Endothelial cell of umbilical vein (primary cell): ENCODE results near the gene ADM5. TPM values are rescaled to one million over a fixed set of nuclear protein-coding genes. Genes with fewer than 3 reads are reported as not detected.
A peak's percentile ranks its signal among the peaks of the same experiment; 100 is the strongest.

ENCODE experiments used
- BruUV-seq: library from RNA; stranded (reverse); fragments of 400-500 nt; replicated peaks from 2 replicates; lab custom pipeline; 2021; lab: Mats Ljungman, UMichigan
- CTCF ChIA-PET: fragments of 300-600, 350-600 bp; sonication (Branson Sonifier 250); formaldehyde crosslinking; loops from one replicate; lab custom pipeline; 2021; ENCODE audit warnings: antibody characterized with exemption, inconsistent platforms; lab: Charles Lee
- POLR2A ChIA-PET: fragments of 300-600, 350-600 bp; sonication (Branson Sonifier 250); formaldehyde crosslinking; loops from one replicate; lab custom pipeline; 2021; ENCODE audit warnings: antibody characterized with exemption, inconsistent platforms; lab: Charles Lee
- DNase-seq: peaks from one replicate; pipeline ENCODE4 v3.0.0-alpha.2; 2011; ENCODE audit warnings: low read depth, low spot score
- FAIRE-seq: peaks from 2 replicates; lab custom pipeline; 2011; peaks lifted over from hg19 to GRCh38; lab: Jason Lieb, UNC
- H2AFZ ChIP-seq: 2 replicates; pipeline ENCODE4 v1.6.0; 2012; ENCODE audit warnings: low read depth, low read length, control low read depth, inconsistent platforms
- H3K27ac ChIP-seq: 2 replicates; pipeline ENCODE4 v1.5.1; 2011; ENCODE audit warnings: low read depth, mild to moderate bottlenecking, control low read depth, low read length, moderate library complexity; ENCODE audit not compliant: insufficient read depth
- H3K27me3 ChIP-seq, 2 experiments: 2 replicates each; pipeline versions ENCODE4 v1.6.0 to v1.6.1; 2011; ENCODE audit warnings: low read length in 2 of 2, mixed read lengths in 1 of 2; ENCODE audit not compliant: control insufficient read depth in 2 of 2, insufficient read depth in 2 of 2
- H3K36me3 ChIP-seq, 2 experiments: 2 replicates in 1 of 2; 3 replicates in 1 of 2; pipeline ENCODE4 v1.5.1; 2011; ENCODE audit warnings: low read length in 2 of 2, mild to moderate bottlenecking in 1 of 2, moderate library complexity in 1 of 2; ENCODE audit not compliant: control insufficient read depth in 2 of 2, insufficient read depth in 2 of 2; ENCODE audit errors: extremely low read depth in 1 of 2
- H3K4me1 ChIP-seq: 3 replicates; pipeline ENCODE4 v1.5.1; 2011; ENCODE audit warnings: mild to moderate bottlenecking, low read length; ENCODE audit not compliant: control insufficient read depth, insufficient read depth; ENCODE audit errors: extremely low read depth
- H3K4me2 ChIP-seq: 2 replicates; pipeline ENCODE4 v1.6.1; 2011; ENCODE audit warnings: low read length, control low read depth, mixed read lengths; ENCODE audit not compliant: insufficient read depth
- H3K4me3 ChIP-seq, 3 experiments: fragments of 200-600 bp in 1 of 3; sonication (generic), shearing (Covaris generic) in 1 of 3; replicated peaks in 1 of 3; 2 replicates each; pipeline ENCODE4 v1.5.1; 2011 to 2016; ENCODE audit warnings: control low read depth in 3 of 3, low read length in 3 of 3, mild to moderate bottlenecking in 2 of 3, inconsistent platforms in 1 of 3, low read depth in 1 of 3, moderate library complexity in 1 of 3; ENCODE audit not compliant: insufficient read depth in 1 of 3
- H3K79me2 ChIP-seq: 2 replicates; pipeline ENCODE4 v1.6.0; 2012; ENCODE audit warnings: low read length, inconsistent platforms; ENCODE audit not compliant: control insufficient read depth, insufficient read depth
- H3K9ac ChIP-seq: replicated peaks from 2 replicates; pipeline ENCODE3; 2011; ENCODE audit warnings: low read length, control low read depth; ENCODE audit not compliant: insufficient read depth; ENCODE audit errors: extremely low read depth
- H3K9me1 ChIP-seq: replicated peaks from 3 replicates; pipeline ENCODE4 v1.6.0; 2011; ENCODE audit warnings: mild to moderate bottlenecking, low read length; ENCODE audit not compliant: control insufficient read depth, insufficient read depth; ENCODE audit errors: extremely low read depth
- H3K9me3 ChIP-seq: replicated peaks from 2 replicates; pipeline ENCODE4 v1.5.1; 2012; ENCODE audit warnings: low read length, inconsistent platforms; ENCODE audit not compliant: control insufficient read depth, insufficient read depth
- H4K20me1 ChIP-seq: replicated peaks from 2 replicates; pipeline ENCODE3; 2011; ENCODE audit warnings: mild to moderate bottlenecking, low read length; ENCODE audit not compliant: control insufficient read depth, insufficient read depth; ENCODE audit errors: extremely low read depth
- CTCF ChIP-seq, 2 donors: IDR thresholded peaks; 1 replicate in 1 of 2; 2 replicates in 1 of 2; pipeline ENCODE4 v1.5.1; 2011; ENCODE audit warnings: low read length in 2 of 2, mild to moderate bottlenecking in 2 of 2, moderate library complexity in 2 of 2, control low read depth in 1 of 2, inconsistent platforms in 1 of 2, low read depth in 1 of 2; ENCODE audit not compliant: insufficient read depth in 1 of 2; ENCODE audit errors: extremely low read depth in 1 of 2
- EZH2 ChIP-seq: IDR thresholded peaks from 2 replicates; pipeline ENCODE4 v1.6.1; 2012; ENCODE audit warnings: borderline replicate concordance, low read depth, mild to moderate bottlenecking, moderate library complexity, low read length, inconsistent platforms; ENCODE audit not compliant: severe bottlenecking
- FOS ChIP-seq: IDR thresholded peaks from 2 replicates; pipeline ENCODE4 v1.6.1; 2011; ENCODE audit warnings: mild to moderate bottlenecking, low read length, moderate library complexity, borderline replicate concordance; ENCODE audit not compliant: insufficient read depth
- GATA2 ChIP-seq: IDR thresholded peaks from 2 replicates; pipeline ENCODE4 v1.7.0; 2011; ENCODE audit warnings: low read depth, mild to moderate bottlenecking, moderate library complexity, mixed read lengths, low read length; ENCODE audit not compliant: insufficient read length, insufficient read depth
- JUN ChIP-seq: IDR thresholded peaks from 2 replicates; pipeline ENCODE4 v1.6.1; 2011; ENCODE audit warnings: borderline replicate concordance, low read depth; ENCODE audit not compliant: insufficient read length, insufficient read depth
- MAX ChIP-seq: IDR thresholded peaks from 2 replicates; pipeline ENCODE4 v1.6.1; 2011; ENCODE audit not compliant: insufficient read depth, insufficient read length
- MYC ChIP-seq: IDR thresholded peaks from one replicate; pipeline ENCODE4 v1.6.1; 2011; ENCODE audit warnings: mild to moderate bottlenecking, low read depth, low read length
- POLR2A ChIP-seq: IDR thresholded peaks from 2 replicates; pipeline ENCODE4 v1.6.1; 2012; ENCODE audit warnings: low read depth, mild to moderate bottlenecking, control low read depth, low read length
- POLR2AphosphoS5 ChIP-seq: IDR thresholded peaks from 2 replicates; pipeline ENCODE4 v1.6.1; 2012; ENCODE audit warnings: low read depth, mild to moderate bottlenecking, control low read depth, low read length, moderate library complexity; ENCODE audit not compliant: insufficient read depth
- dilution Hi-C: fragments of 300-500 bp; cut with MboI; formaldehyde crosslinking; loops from one replicate; pipeline ENCODE4 v1.15.0; 2019; ENCODE audit warnings: low sequenced_read_pairs; ENCODE audit not compliant: extremely low pct_ligation_motif_present
- intact Hi-C: fragments of 100-400 bp; cut with micrococcal nuclease; formaldehyde crosslinking; loops from one replicate; pipeline ENCODE4 v1.10.0; 2022
- polyA plus RNA-seq, 4 experiments: library from polyadenylated mRNA; depleted of rRNA in 3 of 4; stranded (reverse) in 3 of 4; unstranded in 1 of 4; fragments of >200 nt; gene quantifications; 2 replicates each; pipeline versions ENCODE4 v1.2.1 to v1.2.3, GENCODE V29; 2011 to 2012; ENCODE audit warnings: missing spikeins in 1 of 4
- total RNA-seq: library from RNA; stranded (reverse); gene quantifications from 2 replicates; pipeline ENCODE4 v1.2.3, GENCODE V29; 2021

The ADM5 gene
- total and polyA plus RNA-seq, 2 donors (not counting 3 experiments of a cell fraction or from before 2014, with no cell fraction given), result 3.3 to 4.4 TPM

- dilution Hi-C loops, result no loop called here
- H3K9ac ChIP-seq, result no peak overlapping the region
- no peaks in the 10 kb centered on the region for H3K9me3 ChIP-seq
- H3K4me3 ChIP-seq, result peak overlapping the region in 1 of 3 experiments; percentile 4
- FAIRE-seq (peak; percentile 87), DNase-seq (peak; percentile 51)
- H2AFZ ChIP-seq, result no peak overlapping the region
- no peaks in the 10 kb centered on the region for H3K9me1 ChIP-seq
- peaks cover 2% of the 10 kb centered on the region for H3K79me2 ChIP-seq
- TF ChIP-seq POLR2A, result peak; percentile 15
- no peak for TF ChIP-seq GATA2
- TF ChIP-seq MYC, result peak; percentile 44
- intact Hi-C loops, result loop anchor here (5.0 kb wide), 1 partner anchor 120 kb away; no protein-coding TSS in a partner anchor
- no TSS peak for BruUV-seq
- peak overlapping the region; percentile 28 for H3K4me2 ChIP-seq
- no peak overlapping the region for H3K27ac ChIP-seq
- CTCF ChIA-PET, result no interaction called here
- no peaks in the 10 kb centered on the region for H4K20me1 ChIP-seq
- POLR2A ChIA-PET, result no interaction called here
- H3K36me3 ChIP-seq, result peaks cover 2 to 25% of the 10 kb centered on the region in 2 experiments
- H3K27me3 ChIP-seq, result no peaks in the 10 kb centered on the region
- peaks cover 40% of the 10 kb centered on the region for H3K4me1 ChIP-seq
Measured at GRCh38 chr19:49687566-49688316, 1.7 kb upstream of the ADM5 start.

GRCh38 chr19:49688531-49689132 lies 762 bp upstream of the ADM5 start:
- no TSS peak for BruUV-seq
- Histone ChIP-seq H3K36me3 (peaks cover 2 to 25% of the 10 kb centered on the region in 2 experiments), H3K4me1 (peaks cover 40% of the 10 kb centered on the region), H2AFZ (no peak overlapping the region), H3K79me2 (peaks cover 2% of the 10 kb centered on the region), H4K20me1 (no peaks in the 10 kb centered on the region), H3K9ac (no peak overlapping the region), H3K27me3 (no peaks in the 10 kb centered on the region), H3K9me1 (no peaks in the 10 kb centered on the region), H3K9me3 (no peaks in the 10 kb centered on the region), H3K27ac (no peak overlapping the region), H3K4me3 (peak overlapping the region in 1 of 3 experiments; percentile 74), H3K4me2 (no peak overlapping the region)
- intact Hi-C loops, result loop anchor here (5.0 kb wide), 1 partner anchor 119 kb away; no protein-coding TSS in a partner anchor
- POLR2A ChIA-PET, result no interaction called here
- CTCF ChIA-PET, result interaction anchor here (2.9 kb wide), 1 partner anchor 8 kb away, joined by 9 read pairs; no protein-coding TSS in a partner anchor
- FAIRE-seq (peak; percentile 64), DNase-seq (peak; percentile 70)
- TF ChIP-seq MAX (no peak), CTCF (IDR thresholded peaks at IDR 0.05; ENCODE audit: extremely low read depth in 1 of 2, insufficient read depth in 1 of 2, low read depth in 1 of 2, low read length in 2 of 2) (no peak), FOS (no peak), POLR2A (no peak), GATA2 (no peak), POLR2AphosphoS5 (no peak), JUN (no peak), EZH2 (no peak), MYC (no peak)
- dilution Hi-C loops, result no loop called here
